Neural crest cell (in vitro differentiated cells): Measurements from ENCODE around the gene SORCS3. TPM values are rescaled to one million over a fixed set of nuclear protein-coding genes. Genes with fewer than 3 reads are reported as not detected.

Experiments
- DNase-seq: peaks from one replicate; pipeline ENCODE4 v3.0.0; 2021; ENCODE audit warnings: low read depth, mixed read lengths, low spot score
- H3K27ac Mint-ChIP-seq: one replicate; pipeline ENCODE4 v1.8.0; 2021; ENCODE audit warnings: mild to moderate bottlenecking, mixed read lengths; ENCODE audit not compliant: unreplicated experiment
- H3K27me3 Mint-ChIP-seq: 2 replicates; pipeline ENCODE4 v1.8.0; 2021; ENCODE audit warnings: low read depth, mild to moderate bottlenecking, mixed read lengths
- H3K36me3 Mint-ChIP-seq: 2 replicates; pipeline ENCODE4 v1.8.0; 2021; ENCODE audit warnings: low read depth, mild to moderate bottlenecking, mixed read lengths
- H3K4me1 Mint-ChIP-seq: 2 replicates; pipeline ENCODE4 v1.8.0; 2021; ENCODE audit warnings: mixed read lengths
- H3K4me3 Mint-ChIP-seq: one replicate; pipeline ENCODE4 v1.8.0; 2021; ENCODE audit warnings: mild to moderate bottlenecking, mixed read lengths
- H3K9me3 Mint-ChIP-seq: 2 replicates; pipeline ENCODE4 v1.8.0; 2021; ENCODE audit warnings: mixed read lengths
- total RNA-seq: library from RNA; stranded (reverse); gene quantifications from 2 replicates; pipeline ENCODE4 v1.2.1, GENCODE V29; 2021
- TF ChIP-seq, protein P1 (sequence below): fragments of 200-600 bp; sonication (generic); conservative IDR thresholded peaks from 2 replicates; pipeline ENCODE4 v1.5.0; 2021; ENCODE audit warnings: antibody characterized with exemption, mild to moderate bottlenecking

The SORCS3 gene
- total RNA-seq, 1 donor from 2014 or later: 3.3 TPM

DNA sequence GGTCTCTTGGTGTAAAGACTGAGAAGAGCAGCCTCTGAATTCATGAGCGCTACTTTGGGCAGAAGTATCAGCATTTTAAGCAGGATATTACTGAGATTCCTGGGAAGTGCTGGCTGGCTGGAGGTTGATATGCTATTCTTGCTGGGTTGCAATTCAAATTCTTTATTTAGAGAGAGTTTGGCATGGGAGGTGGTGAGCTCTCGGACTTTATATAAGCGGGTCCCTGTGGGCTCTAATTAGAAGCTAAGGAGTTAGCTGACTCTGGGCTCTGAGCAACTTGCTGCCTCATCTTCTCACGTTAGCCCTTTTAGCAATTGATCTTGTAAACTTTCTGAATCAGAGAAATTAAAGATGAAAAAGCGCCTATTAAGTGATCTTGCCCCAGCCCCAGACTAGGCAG lies 430.9 kb downstream of the SORCS3 start:
- TF ChIP-seq, protein P1, sequence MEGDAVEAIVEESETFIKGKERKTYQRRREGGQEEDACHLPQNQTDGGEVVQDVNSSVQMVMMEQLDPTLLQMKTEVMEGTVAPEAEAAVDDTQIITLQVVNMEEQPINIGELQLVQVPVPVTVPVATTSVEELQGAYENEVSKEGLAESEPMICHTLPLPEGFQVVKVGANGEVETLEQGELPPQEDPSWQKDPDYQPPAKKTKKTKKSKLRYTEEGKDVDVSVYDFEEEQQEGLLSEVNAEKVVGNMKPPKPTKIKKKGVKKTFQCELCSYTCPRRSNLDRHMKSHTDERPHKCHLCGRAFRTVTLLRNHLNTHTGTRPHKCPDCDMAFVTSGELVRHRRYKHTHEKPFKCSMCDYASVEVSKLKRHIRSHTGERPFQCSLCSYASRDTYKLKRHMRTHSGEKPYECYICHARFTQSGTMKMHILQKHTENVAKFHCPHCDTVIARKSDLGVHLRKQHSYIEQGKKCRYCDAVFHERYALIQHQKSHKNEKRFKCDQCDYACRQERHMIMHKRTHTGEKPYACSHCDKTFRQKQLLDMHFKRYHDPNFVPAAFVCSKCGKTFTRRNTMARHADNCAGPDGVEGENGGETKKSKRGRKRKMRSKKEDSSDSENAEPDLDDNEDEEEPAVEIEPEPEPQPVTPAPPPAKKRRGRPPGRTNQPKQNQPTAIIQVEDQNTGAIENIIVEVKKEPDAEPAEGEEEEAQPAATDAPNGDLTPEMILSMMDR: no peak
- no peaks in the 10 kb centered on the region for H3K27me3 Mint-ChIP-seq
- no peaks in the 10 kb centered on the region for H3K4me1 Mint-ChIP-seq
- DNase-seq: no peak
- no peaks in the 10 kb centered on the region for H3K9me3 Mint-ChIP-seq
- no peaks in the 10 kb centered on the region for H3K36me3 Mint-ChIP-seq
- no peak overlapping the region for H3K4me3 Mint-ChIP-seq
- no peak overlapping the region for H3K27ac Mint-ChIP-seq

- Mint-ChIP-seq H3K27ac (no peak overlapping the region), H3K9me3 (no peaks in the 10 kb centered on the region), H3K4me3 (no peak overlapping the region), H3K27me3 (no peaks in the 10 kb centered on the region), H3K36me3 (no peaks in the 10 kb centered on the region), H3K4me1 (no peaks in the 10 kb centered on the region)
- TF ChIP-seq, protein P1: no peak
- no peak for DNase-seq
Observed at GRCh38 chr10:105073999-105074398, 432.9 kb downstream of the SORCS3 start.

GRCh38 chr10:105075031-105075430 lies 433.9 kb downstream of the SORCS3 start:
- DNase-seq: no peak
- Mint-ChIP-seq H3K4me3 (no peak overlapping the region), H3K27me3 (no peaks in the 10 kb centered on the region), H3K27ac (no peak overlapping the region), H3K4me1 (no peaks in the 10 kb centered on the region), H3K36me3 (no peaks in the 10 kb centered on the region), H3K9me3 (no peaks in the 10 kb centered on the region)
- TF ChIP-seq, protein P1: no peak

DNA sequence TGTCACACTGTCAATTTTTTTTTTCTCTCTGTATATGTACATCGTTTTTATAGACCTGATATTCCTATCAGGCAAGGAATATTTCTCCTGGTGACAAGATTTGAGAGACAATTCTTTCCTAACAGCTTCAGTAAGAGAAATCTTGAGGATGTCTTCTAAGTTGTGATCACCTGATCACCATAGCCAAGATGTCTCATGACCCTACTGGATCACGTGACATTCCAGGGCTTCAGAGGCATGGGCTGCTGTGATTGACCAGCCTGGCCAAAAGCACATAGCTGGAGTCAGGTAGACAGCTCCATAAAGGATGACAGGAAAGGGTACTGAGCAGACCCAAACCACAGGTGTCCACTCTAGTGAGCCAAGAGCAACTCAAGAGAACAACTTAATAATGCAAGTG lies 444.9 kb downstream of the SORCS3 start:
- Mint-ChIP-seq H3K27ac (no peak overlapping the region), H3K4me3 (no peak overlapping the region), H3K27me3 (no peaks in the 10 kb centered on the region), H3K36me3 (no peaks in the 10 kb centered on the region), H3K9me3 (no peaks in the 10 kb centered on the region), H3K4me1 (no peaks in the 10 kb centered on the region)
- DNase-seq: no peak
- TF ChIP-seq, protein P1: no peak

- no peak overlapping the region for H3K4me3 Mint-ChIP-seq
- no peaks in the 10 kb centered on the region for H3K4me1 Mint-ChIP-seq
- H3K36me3 Mint-ChIP-seq: no peaks in the 10 kb centered on the region
- H3K27ac Mint-ChIP-seq: no peak overlapping the region
- H3K27me3 Mint-ChIP-seq: no peaks in the 10 kb centered on the region
- TF ChIP-seq, protein P1: no peak
- no peak for DNase-seq
- peaks cover 3% of the 10 kb centered on the region for H3K9me3 Mint-ChIP-seq
Observed at GRCh38 chr10:105094048-105094447, 453.0 kb downstream of the SORCS3 start.

DNA sequence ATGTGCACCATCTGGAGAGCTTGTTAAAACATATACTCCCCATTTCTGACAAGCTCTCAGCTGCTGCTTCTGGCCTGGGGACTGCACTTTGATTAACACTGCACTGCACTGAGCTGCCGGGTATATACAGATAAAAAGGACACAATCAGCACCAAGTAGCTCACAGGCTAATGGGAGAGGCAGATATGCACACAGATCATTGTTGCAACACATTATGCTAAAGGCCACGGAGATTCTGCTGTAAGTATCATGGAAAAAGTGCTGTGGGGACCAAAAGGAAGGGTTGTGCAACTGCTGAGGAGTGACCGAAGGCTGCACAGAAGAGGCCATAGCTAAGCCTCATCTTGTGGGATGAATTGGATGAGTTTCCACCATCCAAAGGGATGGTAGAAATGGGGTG lies 455.2 kb downstream of the SORCS3 start:
- Mint-ChIP-seq H3K4me1 (no peaks in the 10 kb centered on the region), H3K36me3 (no peaks in the 10 kb centered on the region), H3K27ac (no peak overlapping the region), H3K9me3 (peaks cover 3% of the 10 kb centered on the region), H3K27me3 (no peaks in the 10 kb centered on the region), H3K4me3 (no peak overlapping the region)
- TF ChIP-seq, protein P1: no peak
- DNase-seq: no peak
